SK-N-SH (cell line): ENCODE results near the gene SLC25A29. TPM values are rescaled to one million over a fixed set of nuclear protein-coding genes. Genes with fewer than 3 reads are reported as not detected.

Experiments
- CTCF ChIA-PET: fragments of 300-600, 350-600 bp; formaldehyde crosslinking; extraction: SDS; loops from one replicate; lab custom pipeline; 2021; lab: Yijun Ruan, JAX
- POLR2A ChIA-PET: fragments of 350-600 bp; sonication (Branson Sonifier 250); formaldehyde crosslinking; extraction: SDS; loops from one replicate; lab custom pipeline; 2020; ENCODE audit warnings: antibody characterized with exemption, inconsistent platforms; lab: Yijun Ruan, JAX
- DNase-seq: peaks from one replicate; pipeline ENCODE4 v3.0.0; 2012
- H2AFZ ChIP-seq: fragments of 200-600 bp; sonication (generic); 2 replicates; pipeline ENCODE4 v1.8.1; 2016; ENCODE audit warnings: antibody characterized with exemption, mild to moderate bottlenecking, low read depth
- H3F3A ChIP-seq: fragments of 200-600 bp; sonication (generic); replicated peaks from 2 replicates; pipeline ENCODE3; 2016; ENCODE audit warnings: antibody characterized with exemption, mild to moderate bottlenecking; ENCODE audit not compliant: insufficient read depth
- H3K27ac ChIP-seq, 2 experiments: fragments of 200-500 bp in 1 of 2; fragments of 200-600 bp in 1 of 2; sonication (Bioruptor generic) in 1 of 2; sonication (generic), shearing (Covaris generic) in 1 of 2; 2 replicates each; pipeline versions ENCODE4 v1.5.1 to v1.6.1; 2014 to 2016; ENCODE audit warnings: low read depth in 2 of 2, inconsistent platforms in 1 of 2, low read length in 1 of 2, mild to moderate bottlenecking in 1 of 2, mixed read lengths in 1 of 2
- H3K27me3 ChIP-seq: fragments of 200-600 bp; sonication (generic), shearing (Covaris generic); 2 replicates; pipeline ENCODE4 v1.6.1; 2016; ENCODE audit warnings: mixed run types; ENCODE audit not compliant: insufficient read depth
- H3K36me3 ChIP-seq, 2 experiments: fragments of 200-500 bp in 1 of 2; fragments of 200-600 bp in 1 of 2; sonication (Bioruptor generic) in 1 of 2; sonication (generic) in 1 of 2; replicated peaks in 1 of 2; 2 replicates each; pipeline versions ENCODE3 to v1.5.1; 2014 to 2016; ENCODE audit warnings: low read length in 1 of 2, mild to moderate bottlenecking in 1 of 2; ENCODE audit not compliant: insufficient read depth in 2 of 2, control insufficient read depth in 1 of 2
- H3K4me1 ChIP-seq, 2 experiments: fragments of 200-500 bp in 1 of 2; fragments of 200-600 bp in 1 of 2; sonication (Bioruptor generic) in 1 of 2; sonication (generic), shearing (Covaris generic) in 1 of 2; 2 replicates each; pipeline versions ENCODE4 v1.5.1 to v1.6.1; 2014 to 2016; ENCODE audit warnings: low read depth in 1 of 2, low read length in 1 of 2, mixed run types in 1 of 2; ENCODE audit not compliant: insufficient read depth in 2 of 2, control insufficient read depth in 1 of 2
- H3K4me2 ChIP-seq: fragments of 200-600 bp; sonication (generic), shearing (Covaris generic); 2 replicates; pipeline ENCODE4 v1.6.1; 2017; ENCODE audit warnings: mixed run types
- H3K4me3 ChIP-seq, 2 experiments: fragments of 200-500 bp in 1 of 2; fragments of 200-600 bp in 1 of 2; sonication (Bioruptor generic) in 1 of 2; sonication (generic), shearing (Covaris generic) in 1 of 2; 2 replicates each; pipeline versions ENCODE4 v1.5.1 to v1.8.1; 2014 to 2016; ENCODE audit warnings: low read depth in 2 of 2, inconsistent platforms in 1 of 2, low read length in 1 of 2, mild to moderate bottlenecking in 1 of 2, mixed read lengths in 1 of 2, moderate library complexity in 1 of 2
- H3K79me2 ChIP-seq: fragments of 200-600 bp; sonication (generic); 2 replicates; pipeline ENCODE4 v1.8.1; 2017; ENCODE audit warnings: mild to moderate bottlenecking; ENCODE audit not compliant: insufficient read depth
- H3K9ac ChIP-seq: fragments of 200-600 bp; sonication (generic); 2 replicates; pipeline ENCODE4 v1.6.1; 2017; ENCODE audit warnings: mixed run types
- H3K9me2 ChIP-seq: fragments of 200-600 bp; sonication (generic); 2 replicates; pipeline ENCODE4 v1.6.1; 2017; ENCODE audit warnings: mixed run types
- H3K9me3 ChIP-seq: fragments of 200-600 bp; sonication (generic); 2 replicates; pipeline ENCODE4 v1.6.1; 2017; ENCODE audit warnings: mixed run types, mild to moderate bottlenecking, moderate library complexity
- H4K20me1 ChIP-seq: fragments of 200-600 bp; sonication (generic); 2 replicates; pipeline ENCODE4 v1.6.1; 2017; ENCODE audit warnings: mild to moderate bottlenecking, mixed run types; ENCODE audit not compliant: insufficient read depth
- ELF1 ChIP-seq: IDR thresholded peaks from 2 replicates; pipeline ENCODE4 v1.4.0; 2012
- EP300 ChIP-seq, 2 experiments: IDR thresholded peaks; 2 replicates each; pipeline versions ENCODE4 v1.4.0 to v1.6.1; 2012; ENCODE audit warnings: borderline replicate concordance in 1 of 2, low read depth in 1 of 2, low read length in 1 of 2
- FOXJ3 ChIP-seq: sonication (generic); formaldehyde crosslinking; IDR thresholded peaks from 2 replicates; pipeline ENCODE4 v1.5.1; 2020; ENCODE audit warnings: mild to moderate bottlenecking, missing genetic modification reagents
- GATA2 ChIP-seq: sonication (generic); formaldehyde crosslinking; IDR thresholded peaks from 2 replicates; pipeline ENCODE4 v1.5.0; 2020; ENCODE audit warnings: mild to moderate bottlenecking, missing genetic modification reagents
- MXI1 ChIP-seq: IDR thresholded peaks from 2 replicates; pipeline ENCODE4 v1.6.1; 2012; ENCODE audit warnings: mild to moderate bottlenecking, low read depth, low read length, improper control_type of control experiment
- NFIC ChIP-seq: IDR thresholded peaks from 2 replicates; pipeline ENCODE4 v1.4.0; 2012; ENCODE audit warnings: borderline replicate concordance
- NRF1 ChIP-seq: IDR thresholded peaks from 2 replicates; pipeline ENCODE4 v1.6.1; 2012; ENCODE audit warnings: low read depth, mild to moderate bottlenecking, low read length
- RAD21 ChIP-seq: IDR thresholded peaks from 2 replicates; pipeline ENCODE4 v1.6.1; 2012; ENCODE audit warnings: mild to moderate bottlenecking, low read length
- RFX5 ChIP-seq: IDR thresholded peaks from 2 replicates; pipeline ENCODE4 v1.6.1; 2012; ENCODE audit warnings: mild to moderate bottlenecking, improper control_type of control experiment, low read length
- SMC3 ChIP-seq: IDR thresholded peaks from 2 replicates; pipeline ENCODE4 v1.6.1; 2012; ENCODE audit warnings: low read depth, low read length, improper control_type of control experiment
- TAF1 ChIP-seq: IDR thresholded peaks from 2 replicates; pipeline ENCODE4 v1.6.1; 2012; ENCODE audit warnings: low read depth, mild to moderate bottlenecking, low read length, moderate library complexity, borderline replicate concordance
- TCF12 ChIP-seq: IDR thresholded peaks from 2 replicates; pipeline ENCODE4 v1.4.0; 2012
- TEAD4 ChIP-seq: IDR thresholded peaks from 2 replicates; pipeline ENCODE4 v1.4.0; 2012; ENCODE audit warnings: mild to moderate bottlenecking, borderline replicate concordance; ENCODE audit not compliant: insufficient read depth
- YY1 ChIP-seq: IDR thresholded peaks from 2 replicates; pipeline ENCODE4 v1.4.0; 2012; ENCODE audit warnings: low read depth, mild to moderate bottlenecking
- WGBS: methylation state at CpG from one replicate; pipeline ENCODE4 v1.1.6; 2017; ENCODE audit warnings: low lambda C conversion rate; 5-methylcytosine and 5-hydroxymethylcytosine counted together
- polyA plus RNA-seq, 3 experiments: library from polyadenylated mRNA; depleted of rRNA; stranded (reverse); fragments of >200 nt; gene quantifications; 2 replicates each; pipeline ENCODE4 v1.2.3, GENCODE V29; 2012
- TF ChIP-seq, protein P1 (sequence below): fragments of 150-350 bp; IDR thresholded peaks from 2 replicates; pipeline ENCODE4 v1.6.1; 2016; ENCODE audit warnings: mild to moderate bottlenecking, low read depth, low read length
- TF ChIP-seq, protein P2 (sequence below): IDR thresholded peaks from 2 replicates; pipeline ENCODE4 v1.4.0; 2012; ENCODE audit warnings: low read depth
- TF ChIP-seq, protein P3 (sequence below): IDR thresholded peaks from 2 replicates; pipeline ENCODE4 v1.6.1; 2012; ENCODE audit warnings: mild to moderate bottlenecking, low read depth, low read length, moderate library complexity
- TF ChIP-seq, protein P4 (sequence below): IDR thresholded peaks from 2 replicates; pipeline ENCODE4 v1.4.0; 2012; ENCODE audit warnings: low read depth, borderline replicate concordance
- TF ChIP-seq, protein P5 (sequence below): fragments of 200-600 bp; sonication (generic); IDR thresholded peaks from 2 replicates; pipeline ENCODE4 v1.6.1; 2017; ENCODE audit warnings: antibody characterized with exemption, mild to moderate bottlenecking, moderate library complexity

The SLC25A29 gene
- polyA plus RNA-seq, 1 of the 3 experiments (the other 2 are of a cell fraction) = 66.9 TPM

DNA sequence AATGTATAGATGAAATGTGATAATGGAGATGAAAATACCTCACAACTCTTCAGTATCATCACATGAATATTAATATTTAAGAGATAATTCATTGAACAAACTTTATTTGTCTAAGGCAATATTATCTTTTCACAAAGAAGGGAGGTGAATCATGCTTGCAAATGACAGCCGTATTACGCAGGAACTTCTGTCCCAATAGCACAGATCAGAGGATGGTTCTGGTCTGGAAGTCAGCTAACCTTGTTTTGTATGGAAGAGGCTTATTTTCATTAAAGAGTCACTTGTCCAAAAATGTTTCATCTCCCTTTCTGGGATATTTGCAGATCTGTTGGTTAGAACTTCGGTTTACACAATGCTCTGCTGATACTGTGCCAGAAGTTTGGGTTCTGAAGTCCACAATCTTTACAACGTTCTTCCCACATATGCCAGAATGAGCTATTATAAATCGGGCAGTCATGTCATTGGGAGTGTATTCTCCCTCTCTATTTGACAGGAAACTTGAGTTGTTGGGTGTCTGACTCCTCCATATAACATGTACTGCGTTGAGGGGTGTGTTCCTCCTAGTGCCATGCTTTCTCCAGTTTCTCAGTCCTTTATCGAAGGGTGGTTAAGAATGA is 37.5 kb downstream of the SLC25A29 start:
- Histone ChIP-seq H3K9me3 (no peaks in the 10 kb centered on the region), H4K20me1 (peaks cover 93% of the 10 kb centered on the region), H3K27me3 (no peaks in the 10 kb centered on the region), H3K4me3 (no peak overlapping the region), H3K79me2 (peaks cover 100% of the 10 kb centered on the region), H3K27ac (no peak overlapping the region), H3K9me2 (no peaks in the 10 kb centered on the region), H3K4me2 (no peak overlapping the region), H2AFZ (no peak overlapping the region), H3F3A (peaks cover 6% of the 10 kb centered on the region), H3K4me1 (no peaks in the 10 kb centered on the region), H3K36me3 (no peaks in the 10 kb centered on the region), H3K9ac (no peak overlapping the region)
- DNase-seq = no peak
- ChIA-PET CTCF (interaction anchor here (1.0 to 8.9 kb wide), 6 partner anchors 10 to 109 kb away, joined by 3 to 58 read pairs (median 4); no protein-coding TSS in a partner anchor), POLR2A (no interaction called here)
- TF ChIP-seq MXI1 (no peak), FOXJ3 (CRISPR knock-in tag) (no peak), SMC3 (no peak), YY1 (no peak), TEAD4 (no peak), GATA2 (CRISPR knock-in tag) (no peak), RAD21 (no peak), TAF1 (no peak), NRF1 (no peak), ELF1 (no peak), RFX5 (no peak), TCF12 (no peak), NFIC (no peak), EP300 (IDR thresholded peaks at IDR 0.05; ENCODE audit: borderline replicate concordance in 1 of 2, low read depth in 1 of 2, low read length in 1 of 2) (no peak)
- TF ChIP-seq, protein P1, sequence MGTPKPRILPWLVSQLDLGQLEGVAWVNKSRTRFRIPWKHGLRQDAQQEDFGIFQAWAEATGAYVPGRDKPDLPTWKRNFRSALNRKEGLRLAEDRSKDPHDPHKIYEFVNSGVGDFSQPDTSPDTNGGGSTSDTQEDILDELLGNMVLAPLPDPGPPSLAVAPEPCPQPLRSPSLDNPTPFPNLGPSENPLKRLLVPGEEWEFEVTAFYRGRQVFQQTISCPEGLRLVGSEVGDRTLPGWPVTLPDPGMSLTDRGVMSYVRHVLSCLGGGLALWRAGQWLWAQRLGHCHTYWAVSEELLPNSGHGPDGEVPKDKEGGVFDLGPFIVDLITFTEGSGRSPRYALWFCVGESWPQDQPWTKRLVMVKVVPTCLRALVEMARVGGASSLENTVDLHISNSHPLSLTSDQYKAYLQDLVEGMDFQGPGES = no peak
- TF ChIP-seq, protein P2, sequence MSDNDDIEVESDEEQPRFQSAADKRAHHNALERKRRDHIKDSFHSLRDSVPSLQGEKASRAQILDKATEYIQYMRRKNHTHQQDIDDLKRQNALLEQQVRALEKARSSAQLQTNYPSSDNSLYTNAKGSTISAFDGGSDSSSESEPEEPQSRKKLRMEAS = no peak
- TF ChIP-seq, protein P3, sequence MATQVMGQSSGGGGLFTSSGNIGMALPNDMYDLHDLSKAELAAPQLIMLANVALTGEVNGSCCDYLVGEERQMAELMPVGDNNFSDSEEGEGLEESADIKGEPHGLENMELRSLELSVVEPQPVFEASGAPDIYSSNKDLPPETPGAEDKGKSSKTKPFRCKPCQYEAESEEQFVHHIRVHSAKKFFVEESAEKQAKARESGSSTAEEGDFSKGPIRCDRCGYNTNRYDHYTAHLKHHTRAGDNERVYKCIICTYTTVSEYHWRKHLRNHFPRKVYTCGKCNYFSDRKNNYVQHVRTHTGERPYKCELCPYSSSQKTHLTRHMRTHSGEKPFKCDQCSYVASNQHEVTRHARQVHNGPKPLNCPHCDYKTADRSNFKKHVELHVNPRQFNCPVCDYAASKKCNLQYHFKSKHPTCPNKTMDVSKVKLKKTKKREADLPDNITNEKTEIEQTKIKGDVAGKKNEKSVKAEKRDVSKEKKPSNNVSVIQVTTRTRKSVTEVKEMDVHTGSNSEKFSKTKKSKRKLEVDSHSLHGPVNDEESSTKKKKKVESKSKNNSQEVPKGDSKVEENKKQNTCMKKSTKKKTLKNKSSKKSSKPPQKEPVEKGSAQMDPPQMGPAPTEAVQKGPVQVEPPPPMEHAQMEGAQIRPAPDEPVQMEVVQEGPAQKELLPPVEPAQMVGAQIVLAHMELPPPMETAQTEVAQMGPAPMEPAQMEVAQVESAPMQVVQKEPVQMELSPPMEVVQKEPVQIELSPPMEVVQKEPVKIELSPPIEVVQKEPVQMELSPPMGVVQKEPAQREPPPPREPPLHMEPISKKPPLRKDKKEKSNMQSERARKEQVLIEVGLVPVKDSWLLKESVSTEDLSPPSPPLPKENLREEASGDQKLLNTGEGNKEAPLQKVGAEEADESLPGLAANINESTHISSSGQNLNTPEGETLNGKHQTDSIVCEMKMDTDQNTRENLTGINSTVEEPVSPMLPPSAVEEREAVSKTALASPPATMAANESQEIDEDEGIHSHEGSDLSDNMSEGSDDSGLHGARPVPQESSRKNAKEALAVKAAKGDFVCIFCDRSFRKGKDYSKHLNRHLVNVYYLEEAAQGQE = no peak
- TF ChIP-seq, protein P4, sequence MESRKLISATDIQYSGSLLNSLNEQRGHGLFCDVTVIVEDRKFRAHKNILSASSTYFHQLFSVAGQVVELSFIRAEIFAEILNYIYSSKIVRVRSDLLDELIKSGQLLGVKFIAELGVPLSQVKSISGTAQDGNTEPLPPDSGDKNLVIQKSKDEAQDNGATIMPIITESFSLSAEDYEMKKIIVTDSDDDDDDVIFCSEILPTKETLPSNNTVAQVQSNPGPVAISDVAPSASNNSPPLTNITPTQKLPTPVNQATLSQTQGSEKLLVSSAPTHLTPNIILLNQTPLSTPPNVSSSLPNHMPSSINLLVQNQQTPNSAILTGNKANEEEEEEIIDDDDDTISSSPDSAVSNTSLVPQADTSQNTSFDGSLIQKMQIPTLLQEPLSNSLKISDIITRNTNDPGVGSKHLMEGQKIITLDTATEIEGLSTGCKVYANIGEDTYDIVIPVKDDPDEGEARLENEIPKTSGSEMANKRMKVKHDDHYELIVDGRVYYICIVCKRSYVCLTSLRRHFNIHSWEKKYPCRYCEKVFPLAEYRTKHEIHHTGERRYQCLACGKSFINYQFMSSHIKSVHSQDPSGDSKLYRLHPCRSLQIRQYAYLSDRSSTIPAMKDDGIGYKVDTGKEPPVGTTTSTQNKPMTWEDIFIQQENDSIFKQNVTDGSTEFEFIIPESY = no peak
- TF ChIP-seq, protein P5, sequence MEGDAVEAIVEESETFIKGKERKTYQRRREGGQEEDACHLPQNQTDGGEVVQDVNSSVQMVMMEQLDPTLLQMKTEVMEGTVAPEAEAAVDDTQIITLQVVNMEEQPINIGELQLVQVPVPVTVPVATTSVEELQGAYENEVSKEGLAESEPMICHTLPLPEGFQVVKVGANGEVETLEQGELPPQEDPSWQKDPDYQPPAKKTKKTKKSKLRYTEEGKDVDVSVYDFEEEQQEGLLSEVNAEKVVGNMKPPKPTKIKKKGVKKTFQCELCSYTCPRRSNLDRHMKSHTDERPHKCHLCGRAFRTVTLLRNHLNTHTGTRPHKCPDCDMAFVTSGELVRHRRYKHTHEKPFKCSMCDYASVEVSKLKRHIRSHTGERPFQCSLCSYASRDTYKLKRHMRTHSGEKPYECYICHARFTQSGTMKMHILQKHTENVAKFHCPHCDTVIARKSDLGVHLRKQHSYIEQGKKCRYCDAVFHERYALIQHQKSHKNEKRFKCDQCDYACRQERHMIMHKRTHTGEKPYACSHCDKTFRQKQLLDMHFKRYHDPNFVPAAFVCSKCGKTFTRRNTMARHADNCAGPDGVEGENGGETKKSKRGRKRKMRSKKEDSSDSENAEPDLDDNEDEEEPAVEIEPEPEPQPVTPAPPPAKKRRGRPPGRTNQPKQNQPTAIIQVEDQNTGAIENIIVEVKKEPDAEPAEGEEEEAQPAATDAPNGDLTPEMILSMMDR = no peak
- 89% methylated on average over 7 of the region's 7 CpGs for WGBS
